KOPT-K1 (cell line): ENCODE measurements around the gene NCAPG.
"Not testable (repeated sequence)": the region's sequence is repeated elsewhere in the genome, so short reads cannot be mapped to it uniquely, and the experiment has no call there.

Experiments used
- H3K27ac ChIP-seq: fragments of 200-600 bp; sonication (generic); 2 replicates; pipeline ENCODE4 v1.5.1; 2016; ENCODE audit warnings: antibody characterized with exemption, mild to moderate bottlenecking, low read depth, low read length; ENCODE audit not compliant: poor library complexity, severe bottlenecking
- H3K36me3 ChIP-seq: fragments of 200-600 bp; sonication (generic); 2 replicates; pipeline ENCODE4 v1.5.1; 2017; ENCODE audit warnings: antibody characterized with exemption, mild to moderate bottlenecking, low read length, moderate library complexity; ENCODE audit not compliant: insufficient read depth
- H3K9me3 ChIP-seq: fragments of 200-600 bp; sonication (generic); 2 replicates; pipeline ENCODE4 v1.5.1; 2017; ENCODE audit warnings: antibody characterized with exemption, low read length, mild to moderate bottlenecking; ENCODE audit not compliant: insufficient read depth, poor library complexity, severe bottlenecking

Gene NCAPG

GRCh38 chr4:17817027-17817426, 6.2 kb downstream of the NCAPG start:
- Histone ChIP-seq H3K36me3 (peaks cover 95% of the 10 kb centered on the region), H3K27ac (no peak overlapping the region), H3K9me3 (no peaks in the 10 kb centered on the region)

- Histone ChIP-seq H3K27ac (no peak overlapping the region), H3K36me3 (peaks cover 100% of the 10 kb centered on the region), H3K9me3 (no peaks in the 10 kb centered on the region)
These were observed 13.3 kb downstream of the NCAPG start for GRCh38 chr4:17823871-17824669.

GRCh38 chr4:17846266-17846665, 35.5 kb downstream of the NCAPG start:
- no peak overlapping the region for H3K27ac ChIP-seq

GRCh38 chr4:17850295-17850694, 39.5 kb downstream of the NCAPG start:
- H3K27ac ChIP-seq, H3K9me3 ChIP-seq: not testable (repeated sequence)
- H3K36me3 ChIP-seq, result peaks cover 32% of the 10 kb centered on the region

More at GRCh38 chr4:17846266-17846665, 35.5 kb downstream of the NCAPG start:
- H3K9me3 ChIP-seq, result no peaks in the 10 kb centered on the region
- H3K36me3 ChIP-seq, result peaks cover 72% of the 10 kb centered on the region

- Histone ChIP-seq H3K9me3 (no peaks in the 10 kb centered on the region), H3K36me3 (peaks cover 22% of the 10 kb centered on the region), H3K27ac (no peak overlapping the region)
These were observed 41.2 kb downstream of the NCAPG start for GRCh38 chr4:17851959-17852358.

- no peak overlapping the region for H3K27ac ChIP-seq
- H3K36me3 ChIP-seq, result 0 out of 2 replicates have a peak, but pooled peaks cover 7% of the 10 kb centered on the region
- H3K9me3 ChIP-seq, result no peaks in the 10 kb centered on the region
These were observed 43.3 kb downstream of the NCAPG start for GRCh38 chr4:17854036-17854435.

GRCh38 chr4:17859793-17860406, 49.1 kb downstream of the NCAPG start:
- H3K27ac ChIP-seq, result no peak overlapping the region
- peaks cover 12% of the 10 kb centered on the region for H3K9me3 ChIP-seq
- H3K36me3 ChIP-seq, result peaks cover 7% of the 10 kb centered on the region; the same call in 1 of the 2 replicates

GRCh38 chr4:17861906-17862305, 51.1 kb downstream of the NCAPG start:
- H3K27ac ChIP-seq, H3K36me3 ChIP-seq: not testable (repeated sequence)
- peaks cover 12% of the 10 kb centered on the region for H3K9me3 ChIP-seq

- H3K27ac ChIP-seq, result no peak overlapping the region
- peaks cover 12% of the 10 kb centered on the region for H3K9me3 ChIP-seq
- no peaks in the 10 kb centered on the region; the same call in 1 of the 2 replicates for H3K36me3 ChIP-seq
These were observed 55.1 kb downstream of the NCAPG start for GRCh38 chr4:17865866-17866363.

- H3K27ac ChIP-seq, result no peak overlapping the region
- H3K9me3 ChIP-seq, result peaks cover 12% of the 10 kb centered on the region
- H3K36me3 ChIP-seq, result no peaks in the 10 kb centered on the region; the same call in 1 of the 2 replicates
These were observed 56.0 kb downstream of the NCAPG start for GRCh38 chr4:17866810-17867209.

GRCh38 chr4:17867276-17867675, 56.5 kb downstream of the NCAPG start:
- Histone ChIP-seq H3K36me3 (no peaks in the 10 kb centered on the region; the same call in 1 of the 2 replicates), H3K27ac (no peak overlapping the region), H3K9me3 (peaks cover 8% of the 10 kb centered on the region)

- Histone ChIP-seq H3K9me3 (no peaks in the 10 kb centered on the region), H3K27ac (no peak overlapping the region), H3K36me3 (no peaks in the 10 kb centered on the region)
These were observed 58.5 kb downstream of the NCAPG start for GRCh38 chr4:17869327-17869726.

- Histone ChIP-seq H3K36me3 (no peaks in the 10 kb centered on the region), H3K27ac (no peak overlapping the region), H3K9me3 (no peaks in the 10 kb centered on the region)
These were observed 64.8 kb downstream of the NCAPG start for GRCh38 chr4:17875402-17876070.

- no peaks in the 10 kb centered on the region for H3K36me3 ChIP-seq
- no peak overlapping the region for H3K27ac ChIP-seq
- H3K9me3 ChIP-seq, result no peaks in the 10 kb centered on the region
These were observed 66.2 kb downstream of the NCAPG start for GRCh38 chr4:17876943-17877342.

- Histone ChIP-seq H3K27ac (no peak overlapping the region), H3K36me3 (no peaks in the 10 kb centered on the region), H3K9me3 (no peaks in the 10 kb centered on the region)
These were observed 66.9 kb downstream of the NCAPG start for GRCh38 chr4:17877661-17878060.
